GM12878 (cell line): ENCODE measurements around the gene PARP15. TPM values are rescaled to one million over a fixed set of nuclear protein-coding genes. Genes with fewer than 3 reads are reported as not detected.

Experiments used
- BACH1 ChIP-seq: fragments of 450-650 bp; IDR thresholded peaks from 2 replicates; pipeline ENCODE4 v1.6.1; 2017; ENCODE audit warnings: mild to moderate bottlenecking, borderline replicate concordance
- EP300 ChIP-seq, 2 experiments: fragments of 150-350 bp in 1 of 2; IDR thresholded peaks; 2 replicates each; pipeline ENCODE4 v1.6.1; 2011 to 2012; ENCODE audit warnings: low read depth in 2 of 2, low read length in 2 of 2, borderline replicate concordance in 1 of 2, improper control_type of control experiment in 1 of 2, inconsistent platforms in 1 of 2; ENCODE audit not compliant: control insufficient read depth in 1 of 2
- IKZF1 ChIP-seq: fragments of 450-650 bp; conservative IDR thresholded peaks from 2 replicates; pipeline ENCODE4 v1.6.1; 2017; ENCODE audit warnings: antibody characterized with exemption, mild to moderate bottlenecking
- IKZF2 ChIP-seq, 2 experiments: fragments of 450-650 bp; IDR thresholded peaks; 2 replicates each; pipeline ENCODE4 v1.6.1; 2017; ENCODE audit warnings: mild to moderate bottlenecking in 2 of 2, moderate library complexity in 2 of 2
- LARP7 ChIP-seq: fragments of 450-650 bp; IDR thresholded peaks from 2 replicates; pipeline ENCODE4 v1.6.1; 2017; ENCODE audit warnings: mild to moderate bottlenecking
- MLLT1 ChIP-seq: fragments of 450-650 bp; IDR thresholded peaks from 2 replicates; pipeline ENCODE4 v1.6.1; 2016; ENCODE audit warnings: mild to moderate bottlenecking
- NBN ChIP-seq: fragments of 450-650 bp; IDR thresholded peaks from 2 replicates; pipeline ENCODE4 v1.6.1; 2016
- POLR2AphosphoS5 ChIP-seq: IDR thresholded peaks from 2 replicates; pipeline ENCODE4 v1.6.1; 2011; ENCODE audit warnings: mild to moderate bottlenecking, low read length, inconsistent platforms
- PRDM15 ChIP-seq: fragments of 450-650 bp; formaldehyde crosslinking; IDR thresholded peaks from 2 replicates; pipeline ENCODE4 v1.4.0; 2020; ENCODE audit warnings: mild to moderate bottlenecking, moderate library complexity
- RB1 ChIP-seq: fragments of 450-650 bp; formaldehyde crosslinking; IDR thresholded peaks from 2 replicates; pipeline ENCODE4 v1.6.1; 2017; ENCODE audit warnings: mild to moderate bottlenecking, borderline replicate concordance
- RELB ChIP-seq: fragments of 450-650 bp; IDR thresholded peaks from 2 replicates; pipeline ENCODE4 v1.6.1; 2017; ENCODE audit warnings: low read depth, mild to moderate bottlenecking, moderate library complexity
- SPI1 ChIP-seq: IDR thresholded peaks from 2 replicates; pipeline ENCODE4 v1.6.1; 2011; ENCODE audit warnings: low read depth, mild to moderate bottlenecking, low read length, moderate library complexity, borderline replicate concordance; ENCODE audit not compliant: insufficient read depth
- STAT3 ChIP-seq: IDR thresholded peaks from 2 replicates; pipeline ENCODE4 v1.6.1; 2011; ENCODE audit warnings: low read depth, low read length, improper control_type of control experiment
- TAF1 ChIP-seq: IDR thresholded peaks from 2 replicates; pipeline ENCODE4 v1.6.1; 2011; ENCODE audit warnings: mild to moderate bottlenecking, low read depth, low read length, borderline replicate concordance
- TARDBP ChIP-seq: IDR thresholded peaks from 2 replicates; pipeline ENCODE4 v1.6.1; 2016; ENCODE audit warnings: borderline replicate concordance
- TBL1XR1 ChIP-seq: IDR thresholded peaks from 2 replicates; pipeline ENCODE4 v1.6.1; 2012; ENCODE audit warnings: low read depth, low read length, improper control_type of control experiment
- TCF7 ChIP-seq: IDR thresholded peaks from 2 replicates; pipeline ENCODE4 v1.6.1; 2014; ENCODE audit warnings: antibody characterized with exemption, borderline replicate concordance
- ZNF217 ChIP-seq: fragments of 450-650 bp; IDR thresholded peaks from 2 replicates; pipeline ENCODE4 v1.6.1; 2017; ENCODE audit warnings: antibody characterized with exemption, mild to moderate bottlenecking
- polyA plus RNA-seq, 11 experiments: library from polyadenylated mRNA; depleted of rRNA in 4 of 11; unstranded in 6 of 11; stranded (reverse) in 5 of 11; fragments of >200 nt; fragmentation: Nextera tagmentation in 4 of 11; fragmentation: Illumina TruSeq in 1 of 11; extraction: Ambion mirVana in 4 of 11; extraction: Trizol in 1 of 11; gene quantifications; 1 replicate in 1 of 11; 2 replicates in 10 of 11; pipeline versions ENCODE4 v1.2.1 to v1.2.3, GENCODE V29; 2011 to 2016; ENCODE audit warnings: inconsistent platforms in 2 of 11, missing spikeins in 2 of 11, low read depth in 1 of 11
- total RNA-seq, 4 experiments: library from RNA; depleted of rRNA in 3 of 4; stranded (reverse); fragments of >200 nt in 3 of 4; fragmentation: Illumina TruSeq in 1 of 4; extraction: Trizol in 1 of 4; gene quantifications; 2 replicates each; pipeline versions ENCODE4 v1.2.1 to v1.2.3, GENCODE V29; 2013 to 2021
- TF ChIP-seq, protein P1 (sequence below): fragments of 450-650 bp; IDR thresholded peaks from 2 replicates; pipeline ENCODE4 v1.6.1; 2017; ENCODE audit warnings: mild to moderate bottlenecking, moderate library complexity

Gene PARP15
- total and polyA plus RNA-seq, 10 of the 15 experiments (the other 5 are each of a cell fraction or from before 2014, with no cell fraction given), result 9.0 to 234 (median 36.3) TPM

GRCh38 chr3:122577409-122578031, at the start of gene PARP15 (continued):
- TF ChIP-seq, protein P1, sequence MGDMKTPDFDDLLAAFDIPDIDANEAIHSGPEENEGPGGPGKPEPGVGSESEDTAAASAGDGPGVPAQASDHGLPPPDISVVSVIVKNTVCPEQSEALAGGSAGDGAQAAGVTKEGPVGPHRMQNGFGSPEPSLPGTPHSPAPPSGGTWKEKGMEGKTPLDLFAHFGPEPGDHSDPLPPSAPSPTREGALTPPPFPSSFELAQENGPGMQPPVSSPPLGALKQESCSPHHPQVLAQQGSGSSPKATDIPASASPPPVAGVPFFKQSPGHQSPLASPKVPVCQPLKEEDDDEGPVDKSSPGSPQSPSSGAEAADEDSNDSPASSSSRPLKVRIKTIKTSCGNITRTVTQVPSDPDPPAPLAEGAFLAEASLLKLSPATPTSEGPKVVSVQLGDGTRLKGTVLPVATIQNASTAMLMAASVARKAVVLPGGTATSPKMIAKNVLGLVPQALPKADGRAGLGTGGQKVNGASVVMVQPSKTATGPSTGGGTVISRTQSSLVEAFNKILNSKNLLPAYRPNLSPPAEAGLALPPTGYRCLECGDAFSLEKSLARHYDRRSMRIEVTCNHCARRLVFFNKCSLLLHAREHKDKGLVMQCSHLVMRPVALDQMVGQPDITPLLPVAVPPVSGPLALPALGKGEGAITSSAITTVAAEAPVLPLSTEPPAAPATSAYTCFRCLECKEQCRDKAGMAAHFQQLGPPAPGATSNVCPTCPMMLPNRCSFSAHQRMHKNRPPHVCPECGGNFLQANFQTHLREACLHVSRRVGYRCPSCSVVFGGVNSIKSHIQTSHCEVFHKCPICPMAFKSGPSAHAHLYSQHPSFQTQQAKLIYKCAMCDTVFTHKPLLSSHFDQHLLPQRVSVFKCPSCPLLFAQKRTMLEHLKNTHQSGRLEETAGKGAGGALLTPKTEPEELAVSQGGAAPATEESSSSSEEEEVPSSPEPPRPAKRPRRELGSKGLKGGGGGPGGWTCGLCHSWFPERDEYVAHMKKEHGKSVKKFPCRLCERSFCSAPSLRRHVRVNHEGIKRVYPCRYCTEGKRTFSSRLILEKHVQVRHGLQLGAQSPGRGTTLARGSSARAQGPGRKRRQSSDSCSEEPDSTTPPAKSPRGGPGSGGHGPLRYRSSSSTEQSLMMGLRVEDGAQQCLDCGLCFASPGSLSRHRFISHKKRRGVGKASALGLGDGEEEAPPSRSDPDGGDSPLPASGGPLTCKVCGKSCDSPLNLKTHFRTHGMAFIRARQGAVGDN, result peak; percentile 95
- TF ChIP-seq TCF7 (no peak), NBN (peak; percentile 34; the same call in 1 of the 2 replicates), LARP7 (peak; percentile 94), MLLT1 (peak; percentile 84), RB1 (peak; percentile 67; the same call in 1 of the 2 replicates), POLR2AphosphoS5 (peak; percentile 78), PRDM15 (CRISPR knock-in tag) (no peak), STAT3 (no peak), EP300 (IDR thresholded peaks at IDR 0.05; ENCODE audit: borderline replicate concordance in 1 of 2, control insufficient read depth in 1 of 2, low read depth in 2 of 2, low read length in 2 of 2) (peak in 1 of 2 experiments; percentile 4; a peak in 1 of 4 replicates), RELB (peak; percentile 17; the same call in 1 of the 2 replicates), IKZF1 (peak; percentile 92), TAF1 (peak; percentile 50; the same call in 1 of the 2 replicates), SPI1 (0 out of 2 replicates have a peak, but pooled peaks have one; percentile 4), BACH1 (0 out of 2 replicates have a peak, but pooled peaks have one; percentile 58), TBL1XR1 (no peak), TARDBP (0 out of 2 replicates have a peak, but pooled peaks have one; percentile 46), ZNF217 (peak; percentile 53), IKZF2 (IDR thresholded peaks at IDR 0.05) (peak; percentile 74 to 78)
